ES-I3 (cell line): ENCODE results near the gene SLC31A1.
"Not testable (repeated sequence)": the region's sequence is repeated elsewhere in the genome, so short reads cannot be mapped to it uniquely, and the experiment has no call there.

ENCODE experiments used
- H3K36me3 ChIP-seq: 2 replicates; pipeline ENCODE4 v1.6.1; 2013; ENCODE audit warnings: mild to moderate bottlenecking, low read length, control low read depth, moderate library complexity; ENCODE audit not compliant: insufficient read depth
- H3K4me1 ChIP-seq: 2 replicates; pipeline ENCODE4 v1.6.1; 2013; ENCODE audit warnings: mild to moderate bottlenecking, control low read depth, low read length; ENCODE audit not compliant: insufficient read depth
- H3K9ac ChIP-seq: 2 replicates; pipeline ENCODE4 v1.6.1; 2013; ENCODE audit warnings: low read depth, mild to moderate bottlenecking, low read length, moderate library complexity
- H3K9me3 ChIP-seq: 2 replicates; pipeline ENCODE4 v1.6.1; 2013; ENCODE audit warnings: mild to moderate bottlenecking, low read length, moderate library complexity; ENCODE audit not compliant: control insufficient read depth, insufficient read depth

Gene SLC31A1

DNA sequence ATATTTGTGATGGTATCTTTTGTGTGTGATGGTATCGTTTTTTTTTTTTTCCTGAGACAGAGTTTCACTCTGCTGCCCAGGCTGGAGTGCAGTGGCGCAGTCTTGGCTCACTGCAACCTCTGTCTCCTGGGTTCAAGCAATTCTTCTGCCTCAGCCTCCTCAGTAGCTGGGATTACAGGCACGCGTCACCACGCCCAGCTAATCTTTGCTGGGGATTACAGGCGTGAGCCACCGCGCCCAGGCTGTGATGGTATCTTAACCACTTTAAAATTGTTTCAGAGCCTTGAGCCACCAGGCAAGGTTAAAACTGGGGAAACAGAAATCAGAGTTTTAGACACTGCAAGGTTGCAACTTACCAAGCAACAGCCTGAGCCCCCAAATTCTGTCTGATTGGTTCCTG is 74.9 kb downstream of the SLC31A1 start:
- not testable (repeated sequence) for H3K4me1 ChIP-seq, H3K36me3 ChIP-seq, H3K9me3 ChIP-seq, H3K9ac ChIP-seq

DNA sequence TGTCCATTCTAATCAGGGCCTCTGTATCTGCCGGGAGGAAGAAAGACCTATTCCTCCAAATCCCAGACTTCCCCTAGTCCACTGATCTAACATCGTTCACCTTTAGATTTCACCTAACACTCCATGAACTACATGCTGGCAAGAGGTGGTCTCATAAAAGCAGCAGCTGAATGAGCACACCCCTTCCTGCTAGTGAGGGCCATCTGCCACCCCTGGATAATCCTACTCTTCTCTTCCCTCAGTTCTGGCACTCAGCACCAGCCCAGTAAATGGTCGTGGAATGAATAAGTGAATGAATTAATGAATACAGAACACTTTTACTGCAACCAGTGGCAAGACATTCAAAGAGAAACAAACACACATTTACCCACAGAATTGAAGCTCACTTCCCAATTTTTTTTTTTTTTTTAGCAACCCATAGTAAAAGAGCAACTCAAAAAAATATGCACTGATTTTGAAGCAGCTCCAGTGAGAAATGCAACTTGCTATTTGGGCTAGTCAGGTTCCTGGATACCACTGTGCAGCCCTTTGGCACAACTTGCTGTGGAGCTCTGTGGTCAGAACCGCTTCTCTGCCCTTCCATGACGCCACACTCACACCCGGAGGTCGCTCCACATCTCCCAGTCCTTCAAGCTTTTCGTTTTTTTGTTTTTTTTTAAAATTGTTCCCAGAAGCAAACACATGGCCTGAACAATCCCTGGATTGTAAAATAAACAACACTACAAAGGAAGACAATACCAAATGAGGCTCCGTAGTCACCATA is 75.6 kb downstream of the SLC31A1 start:
- H3K9me3 ChIP-seq, result no peaks in the 10 kb centered on the region

DNA sequence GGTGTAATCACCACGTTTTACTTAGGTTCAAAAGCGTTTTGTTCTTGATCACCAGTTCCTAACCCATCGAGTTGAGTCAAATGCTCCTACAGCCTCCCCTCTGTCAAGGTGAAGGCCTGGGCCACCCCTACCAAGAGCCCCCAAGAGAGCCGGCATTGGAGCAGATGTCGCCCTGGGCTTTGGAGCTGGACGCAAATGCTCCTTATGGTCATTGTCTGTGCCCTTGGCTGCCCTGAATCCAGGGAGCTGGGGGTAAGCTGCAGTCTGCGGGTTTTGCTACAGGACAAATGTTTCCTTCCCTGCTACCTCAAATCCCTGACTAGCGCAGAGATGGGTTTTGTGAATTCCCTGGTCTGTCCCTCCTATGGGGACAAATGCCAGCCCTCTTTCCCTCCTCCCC is 77.0 kb downstream of the SLC31A1 start:
- H3K9me3 ChIP-seq, result no peaks in the 10 kb centered on the region
- no peaks in the 10 kb centered on the region for H3K36me3 ChIP-seq
- H3K4me1 ChIP-seq, result peaks cover 2% of the 10 kb centered on the region; the same call in 1 of the 2 replicates
- no peak overlapping the region for H3K9ac ChIP-seq

More for the DNA sequence above, 75.6 kb downstream of the SLC31A1 start:
- peaks cover 2% of the 10 kb centered on the region; the same call in 1 of the 2 replicates for H3K4me1 ChIP-seq
- H3K36me3 ChIP-seq, result no peaks in the 10 kb centered on the region; the same call in 1 of the 2 replicates
- no peak overlapping the region for H3K9ac ChIP-seq

DNA sequence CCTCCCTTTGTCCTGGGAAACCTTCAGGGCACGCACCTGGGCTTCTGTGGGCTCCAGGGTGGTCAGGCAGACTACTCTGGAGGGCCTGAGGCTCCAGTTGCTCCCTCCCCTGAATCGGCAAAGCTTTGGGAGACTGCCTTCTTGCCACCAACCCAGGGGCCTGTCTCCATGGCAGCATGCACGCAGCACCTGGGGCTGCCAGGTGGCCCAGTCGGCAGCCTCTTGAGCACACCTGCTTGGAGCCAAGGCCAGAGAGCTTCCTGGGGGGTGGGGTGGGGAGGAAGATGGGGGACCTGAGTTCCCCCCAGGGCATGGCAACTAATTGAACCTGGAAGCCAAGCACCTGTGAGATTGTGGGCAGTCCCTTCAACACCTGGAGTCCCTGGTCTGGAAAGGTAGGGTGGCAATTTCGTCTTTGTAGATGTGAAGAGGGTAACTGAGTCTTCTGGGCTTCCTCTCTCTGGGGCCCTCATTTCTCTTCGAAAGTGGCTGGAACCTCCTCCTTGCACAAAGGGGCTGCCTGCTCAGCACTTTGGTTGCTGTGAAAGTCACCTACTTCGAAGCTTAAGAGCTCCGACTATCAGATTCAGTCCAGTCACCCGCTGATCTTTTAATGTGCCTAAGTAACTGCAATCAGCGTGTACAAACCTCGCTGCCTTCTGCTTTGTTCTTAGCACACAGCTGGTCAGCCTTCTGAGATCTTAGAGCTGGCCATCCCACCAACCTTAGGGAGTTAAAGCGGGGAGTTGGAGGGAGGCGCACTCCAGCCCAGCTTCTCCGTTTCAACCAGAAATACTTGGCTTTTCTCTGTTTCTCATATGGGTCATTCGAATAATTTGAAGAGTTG is 77.8 kb downstream of the SLC31A1 start:
- Histone ChIP-seq H3K4me1 (peaks cover 2% of the 10 kb centered on the region; the same call in 1 of the 2 replicates), H3K9me3 (no peaks in the 10 kb centered on the region), H3K9ac (no peak overlapping the region), H3K36me3 (no peaks in the 10 kb centered on the region)

DNA sequence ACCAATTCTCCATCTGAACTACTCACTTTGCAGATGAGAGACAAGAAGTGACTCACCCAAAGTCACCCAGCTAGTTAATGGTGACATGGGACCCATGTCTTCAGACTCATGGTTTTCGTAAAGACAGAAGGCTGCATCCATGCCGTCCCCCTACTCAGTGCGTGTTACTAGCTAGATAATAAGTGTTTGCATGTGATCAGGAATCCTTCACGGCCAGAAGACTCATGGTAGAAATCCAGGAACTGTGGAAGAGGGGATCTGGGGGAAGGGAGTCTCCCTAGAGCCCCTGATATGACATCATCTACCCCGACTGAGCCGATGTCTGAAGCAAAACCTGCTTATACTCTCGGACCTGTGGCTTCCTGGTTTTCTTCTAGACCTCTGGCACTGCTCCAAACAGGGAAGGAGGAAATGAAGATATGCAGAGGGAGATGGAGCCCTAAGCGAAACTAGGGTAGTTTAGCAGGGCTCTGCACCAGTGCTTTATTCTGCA is 78.5 kb downstream of the SLC31A1 start:
- Histone ChIP-seq H3K9ac (no peak overlapping the region), H3K36me3 (no peaks in the 10 kb centered on the region), H3K4me1 (peaks cover 2% of the 10 kb centered on the region; the same call in 1 of the 2 replicates), H3K9me3 (no peaks in the 10 kb centered on the region)

DNA sequence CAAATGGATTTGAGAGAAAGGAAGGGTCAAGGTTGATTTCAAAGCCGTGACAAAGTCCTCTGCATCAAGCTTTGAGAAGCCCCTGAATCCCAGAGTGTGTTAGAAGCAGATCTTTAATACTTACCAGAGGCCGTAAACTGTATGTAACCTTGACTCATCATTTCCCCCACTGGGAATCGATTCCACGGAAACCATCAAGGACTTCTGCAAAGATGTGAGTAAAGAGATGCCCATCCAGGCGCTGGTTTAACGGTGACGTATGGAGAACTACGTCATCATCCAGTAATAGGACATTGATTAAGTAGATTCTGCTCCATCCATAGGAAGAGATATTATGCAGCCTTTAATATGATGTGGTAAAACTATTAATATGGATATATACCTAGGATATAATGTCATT is 80.2 kb downstream of the SLC31A1 start:
- Histone ChIP-seq H3K9ac (no peak overlapping the region), H3K9me3 (no peaks in the 10 kb centered on the region), H3K36me3 (no peaks in the 10 kb centered on the region), H3K4me1 (peaks cover 2% of the 10 kb centered on the region; the same call in 1 of the 2 replicates)

DNA sequence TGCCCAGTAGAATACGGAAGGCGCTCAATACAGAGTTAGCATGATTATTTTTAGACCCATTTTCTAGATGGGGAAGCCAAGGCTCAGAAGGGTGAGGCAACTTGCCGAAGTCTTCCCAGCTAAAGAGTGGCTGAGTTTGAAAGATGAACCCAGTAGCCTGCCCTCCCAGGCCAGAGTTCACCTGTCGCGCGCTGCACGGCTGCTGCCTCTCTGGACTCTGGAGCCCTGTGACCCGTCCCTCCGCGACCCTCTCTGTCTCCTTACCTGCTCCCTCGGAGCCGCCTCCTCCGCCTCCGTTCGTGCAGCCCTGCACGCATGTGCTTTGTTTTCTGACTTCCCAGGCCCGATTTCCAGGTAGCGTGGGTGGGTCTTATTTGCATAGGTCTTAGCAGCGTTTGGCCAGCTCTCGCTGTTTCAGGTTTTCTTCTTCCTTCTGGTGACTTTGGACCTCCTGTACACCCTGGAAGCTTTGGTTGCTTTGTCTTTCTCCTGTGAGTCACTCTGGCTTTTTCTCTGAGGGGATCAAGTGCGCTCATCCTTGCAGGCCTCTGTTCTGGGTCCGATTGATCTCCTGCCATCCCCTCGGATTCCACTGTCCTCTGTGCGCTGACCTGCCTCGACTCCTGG is 81.6 kb downstream of the SLC31A1 start, which contains the start of gene RNF183:
Gene RNF183 (minus strand): TSS at position 585 of the 627 bp plus-strand sequence. CDS start 5,192 bp downstream, outside the sequence.
- peaks cover 2% of the 10 kb centered on the region; the same call in 1 of the 2 replicates for H3K4me1 ChIP-seq
- H3K9ac ChIP-seq, result no peak within 1 kb of the TSS
- H3K36me3 ChIP-seq, result no peaks in the 10 kb centered on the region
- H3K9me3 ChIP-seq, result no peaks in the 10 kb centered on the region

DNA sequence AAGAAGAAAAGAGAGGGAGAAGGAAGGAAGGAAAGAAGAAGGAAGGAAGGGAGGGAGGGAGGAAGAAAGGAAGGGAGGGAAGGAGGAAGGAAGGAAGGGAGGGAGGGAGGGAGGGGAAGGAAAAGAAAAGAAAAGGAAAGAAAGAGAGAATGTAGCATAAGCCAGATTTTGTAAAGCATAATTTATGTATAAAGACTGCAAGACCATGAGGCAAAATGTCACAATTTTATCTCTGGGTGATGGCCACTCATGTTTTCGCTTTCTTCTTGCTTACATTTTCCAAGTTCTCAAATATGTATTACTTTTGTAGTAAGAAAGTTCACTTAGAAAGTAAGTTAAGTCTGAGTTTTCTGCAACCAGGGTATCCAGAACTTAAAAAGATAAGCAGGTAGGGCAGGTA is 85.2 kb downstream of the SLC31A1 start:
- no peak overlapping the region for H3K9ac ChIP-seq
- H3K9me3 ChIP-seq, result no peaks in the 10 kb centered on the region
- H3K36me3 ChIP-seq, result no peaks in the 10 kb centered on the region
- H3K4me1 ChIP-seq, result no peaks in the 10 kb centered on the region

DNA sequence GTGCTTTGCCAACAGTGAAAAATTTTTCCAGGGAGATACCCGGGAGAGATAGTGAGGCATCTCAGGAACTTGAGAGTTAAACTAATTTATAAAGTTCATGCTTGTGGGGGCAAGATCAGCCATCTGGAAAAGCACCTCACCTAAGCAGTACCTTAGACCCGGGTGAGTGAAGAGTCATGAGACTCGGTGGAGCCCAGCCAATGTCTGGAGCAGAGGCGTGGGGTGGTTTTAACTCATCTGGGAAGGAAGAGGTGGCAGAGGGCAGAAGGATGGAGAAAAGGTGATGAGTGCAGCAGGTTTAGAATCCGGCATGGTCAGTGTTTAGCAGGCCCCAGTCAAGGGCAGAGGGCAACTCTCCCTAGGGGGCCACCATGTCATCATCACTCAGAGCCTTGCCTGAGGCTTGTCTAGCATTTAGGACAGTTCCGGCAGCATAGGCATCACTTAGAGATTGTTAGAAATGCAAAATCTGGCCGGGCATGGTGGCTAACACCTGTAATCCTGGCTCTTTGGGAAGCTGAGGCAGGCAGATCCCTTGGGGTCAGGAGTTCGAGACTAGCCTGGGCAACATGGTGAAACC is 86.1 kb downstream of the SLC31A1 start:
- Histone ChIP-seq H3K36me3 (no peaks in the 10 kb centered on the region), H3K9me3 (no peaks in the 10 kb centered on the region), H3K9ac (no peak overlapping the region), H3K4me1 (no peaks in the 10 kb centered on the region)

DNA sequence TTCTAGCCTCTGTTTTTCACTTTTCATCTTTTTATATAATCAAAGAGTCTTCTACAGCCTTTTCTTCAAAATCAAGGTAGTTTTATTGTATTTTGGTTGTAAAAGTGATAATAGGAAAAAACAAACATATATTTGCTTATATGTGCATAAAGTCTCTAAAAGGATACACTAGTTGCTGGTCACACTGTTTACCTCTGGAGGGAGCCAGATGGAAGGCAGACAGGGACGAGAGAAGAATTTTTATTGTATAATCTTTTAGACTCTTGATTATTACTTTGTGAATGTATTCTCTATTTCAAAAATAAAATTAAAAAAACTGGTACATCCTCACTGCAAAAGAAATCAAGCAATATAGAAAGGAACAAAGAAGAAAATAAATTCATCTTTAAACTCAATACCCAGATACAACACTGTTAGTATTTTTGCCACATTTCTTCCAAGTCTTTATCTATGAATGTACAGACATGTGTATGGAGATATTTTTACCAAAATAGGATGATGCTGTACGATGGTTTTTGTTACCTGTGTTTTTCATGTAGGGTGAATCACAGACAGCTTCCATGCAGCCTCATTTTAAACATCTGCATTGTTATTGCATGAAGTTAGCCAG is 88.0 kb downstream of the SLC31A1 start:
- Histone ChIP-seq H3K9ac (no peak overlapping the region), H3K9me3 (no peaks in the 10 kb centered on the region), H3K36me3 (no peaks in the 10 kb centered on the region), H3K4me1 (no peaks in the 10 kb centered on the region)

DNA sequence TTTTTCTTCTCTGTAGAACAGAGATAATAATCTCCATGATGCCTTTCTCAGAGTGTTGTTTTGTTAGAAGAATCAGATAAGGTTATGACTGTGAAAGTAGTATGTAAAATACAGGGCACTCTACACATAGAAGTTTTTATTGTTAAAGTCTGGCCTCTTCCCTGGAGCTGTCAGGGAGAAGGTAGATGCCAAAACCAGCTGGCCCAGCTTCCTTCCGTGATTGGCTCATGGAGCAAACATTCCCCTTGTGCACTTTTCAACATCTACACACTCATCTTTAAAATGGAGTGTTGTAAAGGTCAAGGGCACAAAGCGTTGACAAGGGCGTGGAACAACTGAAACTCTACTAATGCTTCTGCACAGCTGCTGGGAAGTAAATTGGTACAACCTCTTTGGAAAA is 89.2 kb downstream of the SLC31A1 start:
- H3K36me3 ChIP-seq, result no peaks in the 10 kb centered on the region
- no peaks in the 10 kb centered on the region for H3K9me3 ChIP-seq
- no peaks in the 10 kb centered on the region for H3K4me1 ChIP-seq
- no peak overlapping the region for H3K9ac ChIP-seq

DNA sequence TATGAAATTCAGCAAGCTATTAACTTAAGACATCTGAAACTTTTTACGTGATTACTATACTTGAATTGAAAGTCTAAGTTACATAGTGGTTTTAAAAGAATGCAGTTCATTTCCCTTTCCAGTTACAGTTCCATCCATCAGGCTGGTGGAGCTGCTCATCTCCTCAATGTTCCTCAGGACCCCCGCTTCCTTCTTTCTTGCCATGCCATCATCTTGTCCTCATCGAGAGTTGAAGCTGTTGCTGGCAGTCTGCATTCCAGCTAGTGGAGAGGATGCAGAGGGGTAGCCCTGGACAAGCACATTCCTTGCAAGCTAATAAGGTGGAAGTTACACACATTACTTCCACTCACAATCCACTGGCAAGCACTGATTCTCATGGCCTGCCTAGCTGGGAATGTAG is 90.6 kb downstream of the SLC31A1 start:
- Histone ChIP-seq H3K4me1 (no peaks in the 10 kb centered on the region), H3K9me3 (no peaks in the 10 kb centered on the region), H3K36me3 (no peaks in the 10 kb centered on the region), H3K9ac (no peak overlapping the region)

DNA sequence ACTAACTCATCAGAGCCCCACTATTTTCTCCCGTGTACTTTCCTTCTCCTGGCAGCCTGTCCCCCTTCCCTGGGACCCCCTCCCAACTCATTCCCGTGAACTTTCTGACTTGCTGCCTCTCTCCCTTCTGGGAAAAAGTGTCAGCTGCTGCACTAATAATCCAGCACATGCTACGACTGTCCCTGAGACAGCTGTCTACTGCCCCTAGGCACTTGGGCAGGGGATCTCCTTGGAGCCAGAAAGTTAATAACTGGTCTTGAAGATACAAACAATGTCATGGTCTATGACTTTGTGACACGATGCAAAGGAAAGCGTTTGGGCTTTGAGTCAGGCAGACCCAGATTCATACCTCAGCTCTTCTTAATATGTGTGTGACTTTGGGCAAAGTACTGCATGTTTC is 91.9 kb downstream of the SLC31A1 start:
- H3K9me3 ChIP-seq, result no peaks in the 10 kb centered on the region
- H3K9ac ChIP-seq, result no peak overlapping the region
- H3K4me1 ChIP-seq, result no peaks in the 10 kb centered on the region
- no peaks in the 10 kb centered on the region for H3K36me3 ChIP-seq
